ENCODE data around the gene PAX5. TPM values are rescaled to one million over a fixed set of nuclear protein-coding genes. Genes with fewer than 3 reads are reported as not detected.

The PAX5 gene
- total RNA-seq, 3 donors from 2014 or later = 0.29 to 0.32 TPM; not detected in 1

GRCh38 chr9:36888551-36888950 lies 145.5 kb downstream of the PAX5 start:
- intact Hi-C loops (cut with DNase I, micrococcal nuclease) = no loop called here
- DNase-seq = no peak
- no peaks in the 10 kb centered on the region for H3K9me3 ChIP-seq
- H3K4me3 ChIP-seq = no peak overlapping the region
- no peaks in the 10 kb centered on the region for H3K4me1 ChIP-seq (ENCODE audit: low read depth)
- TF ChIP-seq CTCF (IDR thresholded peaks at IDR 0.05) = no peak
- no peaks in the 10 kb centered on the region for H3K36me3 ChIP-seq (ENCODE audit: low read depth)
- ATAC-seq = no peak

- DNase-seq (no peak), ATAC-seq (no peak)
- intact Hi-C loops (cut with DNase I, micrococcal nuclease) = no loop called here
- no peaks in the 10 kb centered on the region for H3K4me1 ChIP-seq (ENCODE audit: low read depth)
- no peaks in the 10 kb centered on the region for H3K9me3 ChIP-seq
- no peak overlapping the region for H3K4me3 ChIP-seq
- TF ChIP-seq CTCF (IDR thresholded peaks at IDR 0.05) = no peak
- no peaks in the 10 kb centered on the region for H3K36me3 ChIP-seq (ENCODE audit: low read depth)
Measured at GRCh38 chr9:36884721-36885120, 149.3 kb downstream of the PAX5 start.

GRCh38 chr9:36882594-36882993 lies 151.5 kb downstream of the PAX5 start:
- intact Hi-C loops (cut with DNase I, micrococcal nuclease) = no loop called here
- TF ChIP-seq CTCF (IDR thresholded peaks at IDR 0.05) = no peak
- DNase-seq (no peak), ATAC-seq (no peak)
- Histone ChIP-seq H3K4me3 (no peak overlapping the region), H3K36me3 (ENCODE audit: low read depth) (no peaks in the 10 kb centered on the region), H3K9me3 (no peaks in the 10 kb centered on the region), H3K4me1 (ENCODE audit: low read depth) (no peaks in the 10 kb centered on the region)

GRCh38 chr9:36881743-36882441 lies 152.2 kb downstream of the PAX5 start:
- ATAC-seq (no peak), DNase-seq (no peak)
- intact Hi-C loops (cut with DNase I, micrococcal nuclease) = no loop called here
- Histone ChIP-seq H3K36me3 (ENCODE audit: low read depth) (no peaks in the 10 kb centered on the region), H3K9me3 (no peaks in the 10 kb centered on the region), H3K4me1 (ENCODE audit: low read depth) (no peaks in the 10 kb centered on the region), H3K4me3 (no peak overlapping the region)
- TF ChIP-seq CTCF (IDR thresholded peaks at IDR 0.05) = no peak

GRCh38 chr9:36881316-36881715 lies 152.8 kb downstream of the PAX5 start:
- no peaks in the 10 kb centered on the region for H3K4me1 ChIP-seq (ENCODE audit: low read depth)
- ATAC-seq = no peak
- no peaks in the 10 kb centered on the region for H3K9me3 ChIP-seq
- no peak overlapping the region for H3K4me3 ChIP-seq
- DNase-seq = no peak
- no peak for TF ChIP-seq CTCF (IDR thresholded peaks at IDR 0.05)
- intact Hi-C loops (cut with DNase I, micrococcal nuclease) = no loop called here
- H3K36me3 ChIP-seq (ENCODE audit: low read depth) = no peaks in the 10 kb centered on the region

- Histone ChIP-seq H3K4me1 (ENCODE audit: low read depth) (no peaks in the 10 kb centered on the region), H3K4me3 (no peak overlapping the region), H3K36me3 (ENCODE audit: low read depth) (no peaks in the 10 kb centered on the region), H3K9me3 (no peaks in the 10 kb centered on the region)
- intact Hi-C loops (cut with DNase I, micrococcal nuclease) = no loop called here
- no peak for ATAC-seq
- TF ChIP-seq CTCF (IDR thresholded peaks at IDR 0.05) = no peak
- DNase-seq = no peak
Measured at GRCh38 chr9:36880075-36880474, 154.0 kb downstream of the PAX5 start.

Measured in mucosa of descending colon (tissue), 3 donors.